Stromal cell of bone marrow (primary cell): ENCODE measurements around the gene SPATS2.
"Not testable (repeated sequence)": the region's sequence is repeated elsewhere in the genome, so short reads cannot be mapped to it uniquely, and the experiment has no call there.

Experiments used
- DNase-seq: peaks from one replicate; pipeline ENCODE4 v3.0.0-alpha.2; 2012; ENCODE audit warnings: low read depth

The SPATS2 gene

DNA sequence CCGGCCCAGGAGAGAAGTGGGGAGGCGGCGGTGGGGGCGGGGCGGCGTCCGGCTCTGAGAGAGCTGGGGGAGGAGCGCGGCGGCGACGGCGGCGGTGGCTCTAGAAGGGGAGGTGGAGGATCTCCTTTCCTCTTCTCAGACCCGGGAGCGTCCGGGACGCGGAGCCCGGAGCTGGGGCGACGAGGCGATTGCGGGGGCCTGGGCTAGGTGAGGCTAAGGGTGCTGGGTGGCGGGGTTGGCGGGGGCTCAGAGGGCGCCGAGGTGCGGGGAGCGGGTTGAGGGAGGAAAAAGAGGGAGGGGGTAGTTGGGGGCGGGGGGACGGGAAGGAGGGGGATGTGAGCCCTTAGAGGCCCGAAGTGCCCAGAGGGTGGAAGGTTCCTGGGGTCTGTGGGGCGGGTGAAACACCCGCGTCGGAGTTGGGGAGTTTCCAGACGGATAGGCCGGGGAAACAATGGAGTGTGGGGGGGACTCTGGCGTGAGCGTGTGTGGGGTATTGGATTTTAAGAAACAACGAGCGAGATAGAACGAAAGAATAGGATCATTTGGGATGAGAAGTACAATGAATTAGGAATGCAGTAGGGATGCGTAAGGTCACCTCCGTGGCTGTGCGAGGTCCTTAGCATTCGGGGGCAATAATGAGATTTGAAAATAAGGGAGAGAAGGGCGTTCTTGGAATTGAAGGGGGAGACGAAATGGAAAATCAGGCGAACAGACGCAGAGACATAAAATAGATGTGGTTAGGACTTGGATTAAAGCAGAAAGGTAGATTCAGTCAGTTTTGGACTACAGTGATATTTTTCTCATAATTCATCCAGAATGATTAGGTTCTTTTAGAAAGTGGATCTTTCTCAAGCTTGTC lies at the start of gene SPATS2:
SPATS2 (plus strand) TSS at position 82 of the 859 bp plus-strand sequence. CDS start 93,551 bp downstream, outside the sequence.
- DNase-seq = no peak

DNA sequence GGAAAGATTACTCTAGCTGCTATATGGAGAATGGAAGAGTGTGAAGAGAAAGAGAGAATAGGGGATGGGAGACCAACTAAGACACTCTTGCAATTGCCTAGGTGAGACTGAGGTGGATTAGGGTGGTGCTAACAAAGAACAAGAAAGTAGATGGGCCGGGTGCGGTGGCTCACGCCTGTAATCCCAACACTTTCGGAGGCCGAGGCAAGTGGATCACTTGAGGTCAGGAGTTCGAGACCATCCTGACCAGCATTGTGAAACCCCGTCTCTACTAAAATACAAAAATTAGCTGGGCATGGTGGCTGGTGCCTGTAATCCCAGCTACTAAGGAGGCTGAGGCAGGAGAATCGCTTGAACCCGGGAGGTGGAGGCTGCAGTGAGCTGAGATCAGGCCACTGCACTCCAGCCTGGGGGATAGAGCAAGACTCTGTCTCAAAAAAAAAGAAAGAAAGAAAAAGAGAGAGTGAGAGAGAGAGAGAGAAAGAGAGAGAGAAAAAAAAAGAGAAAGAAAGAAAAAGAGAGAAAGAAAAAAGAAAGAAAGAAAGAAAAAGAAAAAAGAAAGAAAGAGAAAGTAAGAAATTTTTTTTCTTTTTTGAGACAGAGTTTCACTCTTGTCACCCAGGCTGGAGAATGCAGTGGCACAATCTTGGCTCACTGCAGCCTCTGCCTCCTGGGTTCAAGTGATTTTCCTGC lies 46.7 kb upstream of the SPATS2 start:
- not testable (repeated sequence) for DNase-seq

DNA sequence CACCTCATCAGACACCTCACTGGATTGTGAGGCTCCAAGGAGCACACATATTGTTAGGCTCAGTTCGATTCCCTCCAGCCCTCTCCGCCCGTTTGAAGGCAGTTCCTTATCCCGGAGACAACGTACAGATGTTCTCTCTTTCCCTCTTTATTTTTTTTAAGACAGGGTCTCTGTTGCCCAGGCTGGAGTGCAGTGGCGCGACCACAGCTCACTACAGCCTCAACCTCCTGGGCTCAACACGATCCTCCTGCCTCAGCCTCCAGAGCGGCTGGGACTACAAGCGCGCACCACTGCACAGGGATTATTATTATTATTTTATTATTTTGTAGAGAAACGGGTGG lies 44.9 kb upstream of the SPATS2 start:
- no peak for DNase-seq

DNA sequence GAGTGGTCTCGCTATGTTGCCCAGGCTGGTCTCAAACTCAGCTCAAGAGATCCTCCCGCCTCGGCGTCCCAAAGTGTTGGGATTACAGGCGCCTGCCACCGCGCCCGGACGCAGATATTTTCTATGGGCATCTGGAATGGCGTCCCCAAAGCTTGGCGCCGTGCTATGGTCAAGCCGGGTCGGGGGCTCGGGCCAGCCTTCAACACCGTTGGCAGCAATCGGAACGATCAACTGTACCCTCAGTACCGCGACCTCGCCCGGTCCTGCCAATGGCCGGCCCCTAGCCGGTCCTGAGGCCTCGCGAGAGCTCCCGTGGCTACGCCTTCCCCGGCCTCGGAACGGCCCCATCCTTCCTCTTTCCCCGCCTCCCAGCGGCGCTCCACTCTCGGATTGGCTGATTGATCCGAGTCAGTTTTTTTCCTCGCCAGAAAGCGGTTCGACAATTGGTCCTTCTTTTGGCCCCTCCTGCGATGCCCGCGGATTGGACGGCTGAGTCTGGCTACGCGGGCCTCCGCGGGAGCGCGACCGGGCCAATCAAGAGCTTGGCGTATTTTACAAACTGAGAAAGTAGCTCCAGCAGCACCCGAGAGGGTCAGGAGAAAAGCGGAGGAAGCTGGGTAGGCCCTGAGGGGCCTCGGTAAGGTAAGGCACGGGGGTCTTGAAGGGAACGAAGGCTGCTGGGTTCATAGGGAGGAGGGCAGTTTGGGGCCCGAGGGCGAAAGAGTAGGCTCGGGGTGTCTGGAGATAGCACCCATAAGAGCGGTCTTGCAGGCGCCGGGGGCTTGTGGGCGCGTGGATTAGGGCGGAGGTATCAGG lies 44.3 kb upstream of the SPATS2 start, which contains the start of gene TROAP:
TROAP (plus strand) TSS at position 548 of the 816 bp plus-strand sequence. CDS start 354 bp downstream, outside the sequence.
- DNase-seq = peak; percentile 99

DNA sequence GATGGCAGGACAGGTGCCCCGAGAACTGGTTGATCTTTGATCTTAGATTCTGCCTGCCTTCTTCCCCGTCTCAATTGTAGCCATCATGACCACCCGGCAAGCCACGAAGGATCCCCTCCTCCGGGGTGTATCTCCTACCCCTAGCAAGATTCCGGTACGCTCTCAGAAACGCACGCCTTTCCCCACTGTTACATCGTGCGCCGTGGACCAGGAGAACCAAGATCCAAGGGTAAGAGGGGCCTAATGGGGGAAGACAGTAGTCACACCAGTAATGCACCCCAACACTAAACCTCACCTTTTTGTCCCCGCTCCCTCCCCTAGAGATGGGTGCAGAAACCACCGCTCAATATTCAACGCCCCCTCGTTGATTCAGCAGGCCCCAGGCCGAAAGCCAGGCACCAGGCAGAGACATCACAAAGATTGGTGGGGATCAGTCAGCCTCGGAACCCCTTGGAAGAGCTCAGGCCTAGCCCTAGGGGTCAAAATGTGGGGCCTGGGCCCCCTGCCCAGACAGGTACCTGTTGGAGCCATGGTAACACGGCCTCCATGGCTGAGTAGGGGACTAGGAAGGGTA lies 43.7 kb upstream of the SPATS2 start:
- DNase-seq = no peak

DNA sequence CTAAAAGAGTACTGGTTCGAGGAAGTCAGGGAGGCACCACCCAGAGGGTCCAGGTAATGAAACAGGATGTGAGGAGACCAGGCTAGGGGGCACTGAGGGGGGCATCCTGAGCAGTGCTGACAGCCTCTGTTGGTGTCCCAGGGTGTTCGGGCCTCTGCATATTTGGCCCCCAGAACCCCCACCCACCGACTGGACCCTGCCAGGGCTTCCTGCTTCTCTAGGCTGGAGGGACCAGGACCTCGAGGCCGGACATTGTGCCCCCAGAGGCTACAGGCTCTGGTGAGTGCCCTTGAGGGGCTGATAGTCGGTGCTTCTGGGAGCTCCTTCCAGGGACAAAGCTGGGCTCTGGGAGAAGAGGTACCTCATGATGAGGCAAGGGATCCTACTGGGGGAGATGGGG lies 41.7 kb upstream of the SPATS2 start:
- no peak for DNase-seq

DNA sequence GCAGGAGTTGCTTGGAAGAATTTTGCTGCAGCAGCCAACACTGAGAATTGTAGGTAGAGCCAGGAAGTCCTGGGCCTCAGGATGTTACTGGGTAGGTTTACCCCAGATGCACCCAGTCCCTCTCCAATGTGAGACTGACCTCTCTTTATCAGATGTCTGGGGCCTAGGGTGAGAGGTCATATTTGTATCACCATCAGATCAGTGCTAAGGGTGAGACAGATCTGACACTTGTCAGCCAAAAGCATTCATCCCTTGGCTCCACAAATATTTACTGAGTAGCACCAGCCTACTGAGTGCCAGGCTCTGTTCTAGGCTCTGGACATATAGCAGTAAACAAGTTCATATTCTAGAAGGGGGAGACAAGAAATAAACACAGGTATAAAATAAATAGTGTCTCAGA lies 39.9 kb upstream of the SPATS2 start:
- no peak for DNase-seq

DNA sequence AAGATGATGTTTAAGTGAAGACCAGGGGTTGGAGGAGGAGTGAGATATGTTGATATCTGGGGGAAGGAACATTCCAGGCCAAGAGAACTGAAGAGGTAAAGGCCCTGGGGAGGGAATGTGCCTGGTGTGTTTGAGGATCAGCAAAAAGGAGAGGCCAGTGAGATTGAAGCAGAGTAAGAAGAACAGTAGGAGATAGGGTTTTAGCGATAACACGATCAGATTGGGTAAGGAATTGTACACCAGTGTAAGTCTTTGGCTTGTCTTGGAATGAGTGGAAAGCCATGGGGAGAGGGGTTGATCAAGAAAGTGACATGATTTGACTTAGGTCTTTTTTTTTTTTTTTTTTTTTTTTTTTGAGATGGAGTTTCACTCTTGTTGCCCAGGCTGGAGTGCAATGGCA lies 39.4 kb upstream of the SPATS2 start:
- DNase-seq = no peak

DNA sequence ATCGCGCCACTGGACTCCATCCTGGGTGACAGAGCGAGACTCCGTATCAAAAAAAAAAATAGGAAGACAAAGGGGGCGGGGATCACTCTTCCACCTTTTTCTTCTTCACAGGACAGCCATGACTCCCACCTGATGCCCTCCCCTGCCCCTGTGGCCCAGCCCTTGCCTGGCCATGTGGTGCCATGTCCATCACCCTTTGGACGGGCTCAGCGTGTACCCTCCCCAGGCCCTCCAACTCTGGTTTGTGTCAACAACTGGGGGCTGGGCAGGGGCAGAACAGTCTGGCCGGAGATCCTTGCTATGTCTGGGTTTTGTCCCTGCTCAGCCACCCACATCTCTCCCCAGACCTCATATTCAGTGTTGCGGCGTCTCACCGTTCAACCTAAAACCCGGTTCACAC lies 38.4 kb upstream of the SPATS2 start:
- no peak for DNase-seq

DNA sequence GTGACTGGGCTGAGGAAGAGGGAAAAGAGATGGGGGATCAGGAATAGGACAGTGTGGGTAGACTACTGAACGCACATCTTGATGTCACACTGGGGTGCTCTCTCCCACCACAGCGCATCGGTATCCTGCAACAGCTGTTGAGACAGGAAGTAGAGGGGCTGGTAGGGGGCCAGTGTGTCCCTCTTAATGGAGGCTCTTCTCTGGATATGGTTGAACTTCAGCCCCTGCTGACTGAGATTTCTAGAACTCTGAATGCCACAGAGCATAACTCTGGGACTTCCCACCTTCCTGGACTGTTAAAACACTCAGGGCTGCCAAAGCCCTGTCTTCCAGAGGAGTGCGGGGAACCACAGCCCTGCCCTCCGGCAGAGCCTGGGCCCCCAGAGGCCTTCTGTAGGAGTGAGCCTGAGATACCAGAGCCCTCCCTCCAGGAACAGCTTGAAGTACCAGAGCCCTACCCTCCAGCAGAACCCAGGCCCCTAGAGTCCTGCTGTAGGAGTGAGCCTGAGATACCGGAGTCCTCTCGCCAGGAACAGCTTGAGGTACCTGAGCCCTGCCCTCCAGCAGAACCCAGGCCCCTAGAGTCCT lies 37.1 kb upstream of the SPATS2 start:
- DNase-seq = no peak

DNA sequence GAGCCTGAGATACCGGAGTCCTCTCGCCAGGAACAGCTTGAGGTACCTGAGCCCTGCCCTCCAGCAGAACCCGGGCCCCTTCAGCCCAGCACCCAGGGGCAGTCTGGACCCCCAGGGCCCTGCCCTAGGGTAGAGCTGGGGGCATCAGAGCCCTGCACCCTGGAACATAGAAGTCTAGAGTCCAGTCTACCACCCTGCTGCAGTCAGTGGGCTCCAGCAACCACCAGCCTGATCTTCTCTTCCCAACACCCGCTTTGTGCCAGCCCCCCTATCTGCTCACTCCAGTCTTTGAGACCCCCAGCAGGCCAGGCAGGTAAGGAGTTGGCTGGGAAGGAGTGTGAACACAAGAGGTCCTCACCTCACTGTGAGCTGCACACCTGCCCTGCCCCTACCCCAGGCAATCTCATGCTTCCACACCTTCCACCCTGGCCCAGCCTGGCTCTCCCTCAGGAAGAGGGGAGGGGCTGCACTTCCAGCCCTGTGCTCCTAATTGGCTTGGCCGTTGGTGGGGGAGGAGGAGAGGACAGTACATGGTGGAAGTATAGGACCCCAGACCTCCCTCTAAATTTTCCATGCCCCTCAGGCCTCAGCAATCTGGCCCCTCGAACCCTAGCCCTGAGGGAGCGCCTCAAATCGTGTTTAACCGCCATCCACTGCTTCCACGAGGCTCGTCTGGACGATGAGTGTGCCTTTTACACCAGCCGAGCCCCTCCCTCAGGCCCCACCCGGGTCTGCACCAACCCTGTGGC lies 36.5 kb upstream of the SPATS2 start:
- no peak for DNase-seq

DNA sequence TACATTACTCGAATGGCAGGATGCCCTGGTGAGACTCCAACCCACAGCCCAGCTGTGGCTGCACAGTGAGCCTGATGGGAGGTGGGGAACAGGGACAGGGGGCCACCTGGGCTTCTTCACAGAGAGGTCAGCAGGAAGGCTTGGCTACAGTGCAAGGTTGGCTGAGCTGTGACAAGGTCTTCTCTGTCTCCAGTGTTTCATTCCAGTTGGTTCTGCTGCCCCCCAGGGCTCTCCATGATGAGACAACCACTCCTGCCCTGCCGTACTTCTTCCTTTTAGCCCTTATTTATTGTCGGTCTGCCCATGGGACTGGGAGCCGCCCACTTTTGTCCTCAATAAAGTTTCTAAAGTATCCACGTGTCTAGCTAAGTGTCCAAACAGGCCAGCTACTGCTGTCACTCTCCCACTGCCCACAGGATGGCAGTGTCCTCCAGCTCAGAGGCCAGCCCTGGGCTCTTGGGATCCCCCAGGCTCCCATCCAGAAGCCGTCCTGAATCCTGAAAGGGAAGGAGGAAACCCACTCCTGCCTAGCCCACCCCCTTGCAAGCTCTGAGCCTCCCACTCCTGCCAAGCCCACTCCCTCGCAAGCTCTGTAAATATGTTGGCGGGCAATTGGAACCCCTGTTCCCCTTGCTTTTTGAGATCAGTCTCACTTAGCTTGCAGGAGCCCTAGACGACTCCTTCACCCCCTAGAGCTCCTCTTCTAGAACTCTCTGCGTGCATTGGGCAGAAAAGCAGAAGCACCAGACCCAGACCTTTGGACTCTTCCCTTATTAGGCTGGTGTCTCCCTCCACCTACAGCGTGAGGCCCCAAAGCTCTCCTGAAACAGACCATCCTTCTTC lies 35.7 kb upstream of the SPATS2 start:
- DNase-seq = peak; percentile 51

DNA sequence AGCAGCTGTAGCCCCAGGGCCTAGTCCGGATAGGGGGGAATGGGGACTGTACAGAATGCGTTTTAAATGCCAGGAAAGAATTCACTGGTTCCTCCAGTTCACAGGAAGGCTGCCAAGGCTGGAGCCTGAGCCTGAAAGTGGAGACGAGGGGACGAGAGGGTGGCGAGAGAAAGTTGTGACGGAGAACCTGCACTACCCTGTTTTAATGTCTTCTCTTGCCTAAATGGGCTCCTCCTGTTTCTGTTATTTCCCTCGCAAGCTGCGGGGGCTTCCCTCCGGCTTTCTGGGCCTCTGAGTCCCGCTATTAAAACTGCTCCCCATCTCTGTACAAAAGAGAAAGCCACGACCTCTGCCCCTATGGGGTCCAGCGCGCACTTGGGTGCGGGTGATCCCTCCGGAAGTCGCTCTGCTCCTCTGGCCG lies 34.8 kb upstream of the SPATS2 start:
- DNase-seq = no peak

DNA sequence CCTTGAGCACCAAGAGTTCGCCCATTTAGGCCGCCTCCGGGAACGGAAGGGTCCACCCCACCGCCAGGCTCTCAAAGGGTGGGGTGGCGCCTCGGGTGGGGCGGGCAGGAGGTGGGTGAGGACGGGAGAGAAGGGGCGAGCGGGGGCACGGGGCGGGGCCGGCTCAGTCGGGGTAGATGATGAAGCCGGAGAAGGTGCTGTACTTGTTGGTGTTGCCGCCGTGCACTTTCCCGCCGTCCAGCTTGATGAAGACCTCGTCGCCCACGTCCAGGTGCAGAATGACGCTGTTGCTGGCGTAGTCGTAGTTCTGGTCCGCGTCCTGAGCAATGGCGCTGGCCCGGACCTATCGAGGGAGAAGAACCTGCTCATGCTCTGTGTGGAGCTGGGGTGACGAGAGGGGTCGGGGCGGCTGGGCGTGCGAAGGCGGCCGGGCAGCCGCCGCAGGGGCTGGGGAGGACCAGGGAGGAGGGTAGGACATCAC lies 34.3 kb upstream of the SPATS2 start:
- no peak for DNase-seq

DNA sequence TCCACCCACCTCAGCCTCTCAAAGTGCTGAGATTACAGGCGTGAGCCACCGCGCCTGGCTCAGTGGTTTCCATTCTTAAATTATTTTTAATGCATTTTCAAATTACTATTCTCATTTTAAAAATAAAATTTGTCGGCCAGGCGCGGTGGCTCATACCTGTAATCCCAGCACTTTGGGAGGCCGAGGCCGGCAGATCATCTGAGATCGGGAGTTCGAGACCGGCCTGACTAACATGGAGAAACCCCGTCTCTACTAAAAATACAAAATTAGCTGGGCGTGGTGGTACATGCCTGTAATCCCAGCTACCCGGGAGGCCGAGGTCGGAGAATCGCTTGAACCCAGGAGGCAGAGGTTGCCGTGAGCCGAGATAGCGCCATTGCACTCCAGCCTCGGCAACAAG lies 33.5 kb upstream of the SPATS2 start:
- not testable (repeated sequence) for DNase-seq

DNA sequence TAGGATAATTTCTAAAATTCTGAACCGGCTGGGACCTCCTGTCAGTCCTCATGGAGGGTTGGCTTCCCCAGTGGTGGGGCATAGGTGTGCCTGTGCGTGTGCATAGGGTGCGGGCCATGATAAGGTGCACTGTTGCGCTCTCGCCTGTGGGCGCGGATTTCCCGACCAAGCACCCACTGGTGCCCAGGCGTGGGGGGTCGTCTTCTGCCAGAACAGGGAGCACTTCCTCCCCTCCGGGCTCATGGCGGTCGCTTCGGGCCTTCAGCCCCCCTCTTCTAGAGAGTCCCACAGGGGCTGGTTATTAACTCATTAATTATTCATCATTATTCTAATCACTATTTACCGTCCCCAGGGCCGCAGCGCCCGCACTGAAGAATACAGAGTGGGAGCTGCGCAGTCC lies 33.0 kb upstream of the SPATS2 start:
- no peak for DNase-seq

DNA sequence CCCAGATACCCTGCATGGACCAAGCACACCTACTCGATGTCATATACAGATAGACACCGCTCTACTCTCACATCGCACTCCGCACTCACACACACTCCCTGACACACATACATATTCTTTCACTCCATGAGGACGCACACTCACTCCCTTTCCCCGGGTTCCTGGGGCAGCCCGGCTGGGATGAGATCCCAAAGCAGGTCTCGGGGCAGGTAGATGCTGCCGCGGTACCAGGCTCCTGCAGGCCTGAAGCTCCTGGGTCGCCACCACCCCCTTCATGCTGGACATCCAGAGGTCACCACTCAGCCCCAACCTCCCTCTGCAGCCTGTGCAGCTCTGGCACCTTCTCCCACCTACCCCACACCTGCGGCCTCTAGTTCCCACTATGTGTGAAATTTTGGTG lies 32.6 kb upstream of the SPATS2 start:
- DNase-seq = no peak

DNA sequence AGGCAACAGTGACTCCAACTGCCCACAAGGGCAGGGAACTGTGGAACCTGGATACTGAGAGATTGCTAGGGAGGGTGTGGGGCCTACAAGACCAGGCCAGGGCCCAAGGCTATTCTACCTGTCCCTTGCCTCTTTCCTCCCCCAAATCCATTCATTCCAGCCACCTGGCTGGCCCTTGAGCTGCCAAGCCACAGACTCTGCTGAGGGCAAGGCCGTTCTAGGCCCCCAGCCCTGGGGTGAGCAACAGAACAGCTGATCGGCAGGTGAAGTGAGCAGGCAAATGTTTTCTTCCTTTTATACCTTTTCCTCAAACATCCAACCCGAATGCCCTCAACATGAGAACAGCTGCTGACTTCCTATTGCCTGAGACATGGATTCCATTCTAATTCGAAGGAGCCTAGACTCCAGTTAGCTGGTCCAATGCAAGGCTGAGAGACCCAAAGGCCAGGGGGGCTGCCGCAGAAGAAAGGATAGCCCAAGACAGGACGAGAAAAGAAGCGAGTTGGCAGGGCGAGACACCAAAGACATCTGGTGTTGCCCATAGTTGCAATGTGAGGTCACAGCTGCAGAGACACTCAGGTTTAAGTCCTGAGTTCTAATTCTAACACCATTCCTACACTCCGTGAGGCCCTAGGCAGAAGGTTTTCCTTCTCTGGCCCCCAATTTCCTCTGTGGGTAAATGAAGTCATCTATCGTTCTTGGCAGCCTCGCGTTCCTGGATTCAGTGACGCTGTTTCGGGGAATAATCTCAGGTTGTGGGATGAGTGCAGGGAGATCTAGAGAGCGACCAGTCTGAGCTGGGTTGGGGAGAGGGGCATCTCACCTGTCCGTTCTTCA lies 31.9 kb upstream of the SPATS2 start:
- DNase-seq = no peak
